ENCODE measurements around the gene FGFR3. TPM values are rescaled to one million over a fixed set of nuclear protein-coding genes. Genes with fewer than 3 reads are reported as not detected.

Gene FGFR3
- total and polyA plus RNA-seq, 9 of the 15 experiments (the other 6 are each of a cell fraction or from before 2014, with no cell fraction given): 1.2 to 60.4 (median 12.7) TPM

DNA sequence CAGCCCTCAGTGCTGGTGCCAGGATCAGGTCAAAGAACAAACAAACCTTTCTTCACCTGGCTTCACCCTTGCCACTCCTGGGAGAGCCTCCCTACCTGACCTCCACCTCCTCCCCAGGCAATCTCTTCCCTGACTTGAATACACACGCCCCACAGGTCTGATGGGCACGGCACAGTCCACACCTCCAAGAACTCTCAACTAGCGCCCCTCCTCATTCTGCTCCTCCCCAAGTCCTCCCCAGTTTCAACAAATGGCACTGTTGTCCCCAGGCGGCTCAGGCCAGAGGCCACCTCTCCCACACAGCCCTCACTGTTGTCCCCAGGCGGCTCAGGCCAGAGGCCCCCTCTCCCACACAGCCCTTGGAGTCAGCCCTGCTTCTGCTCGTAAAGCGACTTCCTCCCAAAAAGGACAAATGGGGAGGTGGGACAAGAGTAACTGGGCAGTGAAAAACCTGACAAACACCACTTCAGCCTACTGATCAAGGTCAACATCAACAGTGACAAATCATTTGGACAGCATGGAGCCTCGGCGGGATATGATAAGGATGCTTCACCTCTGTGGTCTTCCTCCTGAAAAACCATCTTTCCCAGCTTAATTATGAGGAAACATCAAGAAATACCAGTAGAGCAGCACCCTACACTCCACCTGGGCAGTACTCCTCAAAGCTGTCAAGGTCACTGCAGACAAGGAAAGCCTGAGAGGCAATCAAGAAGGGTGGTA is 60.0 kb downstream of the FGFR3 start (continued):
- TF ChIP-seq ZNF121 (CRISPR knock-in tag; conservative IDR thresholded peaks at IDR 0.05): no peak
- peak; percentile 74 for TF ChIP-seq ARID1B (IDR thresholded peaks at IDR 0.05)
- TF ChIP-seq TAF9B (IDR thresholded peaks at IDR 0.05; ENCODE audit: partially characterized antibody): no peak
- TF ChIP-seq SMARCC2 (IDR thresholded peaks at IDR 0.05; ENCODE audit: low read depth): no peak
- no peak for TF ChIP-seq CAMTA2 (CRISPR knock-in tag; conservative IDR thresholded peaks at IDR 0.05)
- no peak for TF ChIP-seq KDM2B (CRISPR knock-in tag; IDR thresholded peaks at IDR 0.05)
- TF ChIP-seq MED1 (CRISPR knock-in tag; IDR thresholded peaks at IDR 0.05; ENCODE audit: borderline replicate concordance): no peak
- no peak for TF ChIP-seq KDM4B (IDR thresholded peaks at IDR 0.05; ENCODE audit: borderline replicate concordance in 2 of 2, low read depth in 1 of 2)
- TF ChIP-seq ZNF512 (tag; IDR thresholded peaks at IDR 0.05): no peak
- no peak for TF ChIP-seq TFAM (CRISPR knock-in tag; conservative IDR thresholded peaks at IDR 0.05)
- no peak for TF ChIP-seq ZNF561 (CRISPR knock-in tag; conservative IDR thresholded peaks at IDR 0.05)
- no peak for TF ChIP-seq ZNF507 (tag; conservative IDR thresholded peaks at IDR 0.05)
- no peak for TF ChIP-seq TRIM28 (IDR thresholded peaks at IDR 0.05)
- TF ChIP-seq ZNF274 (IDR thresholded peaks at IDR 0.05; ENCODE audit: borderline replicate concordance, low read depth, low read length): no peak
- no peak for TF ChIP-seq POLR2AphosphoS2 (IDR thresholded peaks at IDR 0.05; ENCODE audit: low read length)
- no peak for TF ChIP-seq GTF2E2 (tag; IDR thresholded peaks at IDR 0.05)
- TF ChIP-seq, protein P1, sequence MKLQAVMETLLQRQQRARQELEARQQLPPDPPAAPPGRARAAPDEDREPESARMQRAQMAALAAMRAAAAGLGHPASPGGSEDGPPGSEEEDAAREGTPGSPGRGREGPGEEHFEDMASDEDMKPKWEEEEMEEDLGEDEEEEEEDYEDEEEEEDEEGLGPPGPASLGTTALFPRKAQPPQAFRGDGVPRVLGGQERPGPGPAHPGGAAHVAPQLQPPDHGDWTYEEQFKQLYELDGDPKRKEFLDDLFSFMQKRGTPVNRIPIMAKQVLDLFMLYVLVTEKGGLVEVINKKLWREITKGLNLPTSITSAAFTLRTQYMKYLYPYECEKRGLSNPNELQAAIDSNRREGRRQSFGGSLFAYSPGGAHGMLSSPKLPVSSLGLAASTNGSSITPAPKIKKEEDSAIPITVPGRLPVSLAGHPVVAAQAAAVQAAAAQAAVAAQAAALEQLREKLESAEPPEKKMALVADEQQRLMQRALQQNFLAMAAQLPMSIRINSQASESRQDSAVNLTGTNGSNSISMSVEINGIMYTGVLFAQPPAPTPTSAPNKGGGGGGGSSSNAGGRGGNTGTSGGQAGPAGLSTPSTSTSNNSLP (IDR thresholded peaks at IDR 0.05; ENCODE audit: borderline replicate concordance, low read depth, low read length): no peak
- no peak for TF ChIP-seq PURB (CRISPR knock-in tag; IDR thresholded peaks at IDR 0.05; ENCODE audit: low read depth)
- no peak for TF ChIP-seq ZNF316 (IDR thresholded peaks at IDR 0.05)
- no peak for TF ChIP-seq ZNF41 (CRISPR knock-in tag; conservative IDR thresholded peaks at IDR 0.05)
- TF ChIP-seq, protein P2, sequence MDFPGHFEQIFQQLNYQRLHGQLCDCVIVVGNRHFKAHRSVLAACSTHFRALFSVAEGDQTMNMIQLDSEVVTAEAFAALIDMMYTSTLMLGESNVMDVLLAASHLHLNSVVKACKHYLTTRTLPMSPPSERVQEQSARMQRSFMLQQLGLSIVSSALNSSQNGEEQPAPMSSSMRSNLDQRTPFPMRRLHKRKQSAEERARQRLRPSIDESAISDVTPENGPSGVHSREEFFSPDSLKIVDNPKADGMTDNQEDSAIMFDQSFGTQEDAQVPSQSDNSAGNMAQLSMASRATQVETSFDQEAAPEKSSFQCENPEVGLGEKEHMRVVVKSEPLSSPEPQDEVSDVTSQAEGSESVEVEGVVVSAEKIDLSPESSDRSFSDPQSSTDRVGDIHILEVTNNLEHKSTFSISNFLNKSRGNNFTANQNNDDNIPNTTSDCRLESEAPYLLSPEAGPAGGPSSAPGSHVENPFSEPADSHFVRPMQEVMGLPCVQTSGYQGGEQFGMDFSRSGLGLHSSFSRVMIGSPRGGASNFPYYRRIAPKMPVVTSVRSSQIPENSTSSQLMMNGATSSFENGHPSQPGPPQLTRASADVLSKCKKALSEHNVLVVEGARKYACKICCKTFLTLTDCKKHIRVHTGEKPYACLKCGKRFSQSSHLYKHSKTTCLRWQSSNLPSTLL (IDR thresholded peaks at IDR 0.05): no peak
- TF ChIP-seq ESRRA (IDR thresholded peaks at IDR 0.05; ENCODE audit: borderline replicate concordance, low read depth): peak; percentile 83
- TF ChIP-seq SPI1 (IDR thresholded peaks at IDR 0.05; ENCODE audit: borderline replicate concordance, low read depth, low read length): peak; percentile 61; the same call in 1 of the 2 replicates
- TF ChIP-seq ZBTB43 (CRISPR knock-in tag; IDR thresholded peaks at IDR 0.05): no peak
